ENCODE measurements around the gene NETO2. TPM values are rescaled to one million over a fixed set of nuclear protein-coding genes. Genes with fewer than 3 reads are reported as not detected.

Gene NETO2
- total RNA-seq, 1 experiment from 2014 or later, result 40.6 TPM

DNA sequence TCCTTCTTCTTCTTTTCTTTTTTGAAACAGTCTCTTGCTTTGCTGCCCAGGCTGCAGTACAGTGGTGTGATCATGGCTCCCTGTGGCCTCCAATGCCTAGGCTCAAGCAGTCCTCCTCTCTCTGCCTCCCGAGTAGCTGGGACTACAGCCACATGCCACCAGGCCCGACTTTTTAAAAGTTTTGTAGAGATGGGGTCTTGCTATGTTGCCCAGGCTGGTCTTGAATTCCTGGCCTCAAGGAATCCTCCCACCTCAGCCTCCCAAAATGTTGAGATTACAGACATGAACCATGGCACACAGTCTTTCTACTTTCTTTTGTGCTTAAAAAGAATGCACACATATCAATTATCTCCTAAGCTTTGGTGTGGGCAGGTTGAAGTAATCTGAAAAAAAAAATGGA lies 109.3 kb downstream of the NETO2 start:
- H3K4me2 ChIP-seq (ENCODE audit: low read length), result no peak overlapping the region
- POLR2A ChIA-PET (ENCODE audit: unreplicated experiment), result no interaction called here
- no peak for ATAC-seq
- H3K27me3 ChIP-seq (ENCODE audit: low read length), result no peaks in the 10 kb centered on the region
- no peaks in the 10 kb centered on the region for H3K9me2 ChIP-seq (replicated peaks; ENCODE audit: low read length)
- H2AFZ ChIP-seq (ENCODE audit: low read length), result no peak overlapping the region
- H3K9me3 ChIP-seq (ENCODE audit: low read length), result no peaks in the 10 kb centered on the region
- H3K27ac ChIP-seq (ENCODE audit: low read length), result no peak overlapping the region
- no peak overlapping the region for H3K9ac ChIP-seq (ENCODE audit: low read length)
- no peak overlapping the region for H3K4me3 ChIP-seq (ENCODE audit: low read length)
- no peaks in the 10 kb centered on the region for H3K79me2 ChIP-seq (ENCODE audit: low read length)
- H3K36me3 ChIP-seq (ENCODE audit: low read depth, low read length), result no peaks in the 10 kb centered on the region
- intact Hi-C loops (cut with micrococcal nuclease), result no loop called here
- H4K20me1 ChIP-seq (ENCODE audit: low read length), result no peaks in the 10 kb centered on the region
- BruUV-seq (replicated peaks), result no TSS peak
- CTCF ChIA-PET, result interaction anchor here (0.5 to 0.6 kb wide), 2 partner anchors 14 to 193 kb away, joined by 4 to 6 read pairs; no protein-coding TSS in a partner anchor
- no peak for DNase-seq
- H3F3A ChIP-seq (ENCODE audit: low read length, unreplicated experiment), result no peaks in the 10 kb centered on the region
- no peaks in the 10 kb centered on the region for H3K4me1 ChIP-seq (ENCODE audit: insufficient read depth, low read length)
- TF ChIP-seq EZH2 (IDR thresholded peaks at IDR 0.05; ENCODE audit: low read length, unreplicated experiment) (no peak), EZH2phosphoT487 (IDR thresholded peaks at IDR 0.05; ENCODE audit: borderline replicate concordance, low read length) (no peak), CTCF (conservative IDR thresholded peaks at IDR 0.05; ENCODE audit: low read depth, low read length) (no peak)

- Histone ChIP-seq H3K9me2 (replicated peaks; ENCODE audit: low read length) (no peaks in the 10 kb centered on the region), H3K9me3 (ENCODE audit: low read length) (no peaks in the 10 kb centered on the region), H3K27ac (ENCODE audit: low read length) (no peak overlapping the region), H3K4me1 (ENCODE audit: insufficient read depth, low read length) (no peaks in the 10 kb centered on the region), H3K27me3 (ENCODE audit: low read length) (no peaks in the 10 kb centered on the region), H2AFZ (ENCODE audit: low read length) (no peak overlapping the region), H3K9ac (ENCODE audit: low read length) (no peak overlapping the region), H3K79me2 (ENCODE audit: low read length) (no peaks in the 10 kb centered on the region), H3K36me3 (ENCODE audit: low read depth, low read length) (no peaks in the 10 kb centered on the region), H3K4me3 (ENCODE audit: low read length) (no peak overlapping the region), H4K20me1 (ENCODE audit: low read length) (no peaks in the 10 kb centered on the region), H3F3A (ENCODE audit: low read length, unreplicated experiment) (no peaks in the 10 kb centered on the region), H3K4me2 (ENCODE audit: low read length) (no peak overlapping the region)
- ChIA-PET POLR2A (ENCODE audit: unreplicated experiment) (no interaction called here), CTCF (no interaction called here)
- DNase-seq (no peak), ATAC-seq (no peak)
- TF ChIP-seq EZH2 (IDR thresholded peaks at IDR 0.05; ENCODE audit: low read length, unreplicated experiment) (no peak), CTCF (conservative IDR thresholded peaks at IDR 0.05; ENCODE audit: low read depth, low read length) (no peak), EZH2phosphoT487 (IDR thresholded peaks at IDR 0.05; ENCODE audit: borderline replicate concordance, low read length) (no peak)
- no TSS peak for BruUV-seq (replicated peaks)
- intact Hi-C loops (cut with micrococcal nuclease), result no loop called here
These were observed 110.6 kb downstream of the NETO2 start for GRCh38 chr16:47033176-47033575.

DNA sequence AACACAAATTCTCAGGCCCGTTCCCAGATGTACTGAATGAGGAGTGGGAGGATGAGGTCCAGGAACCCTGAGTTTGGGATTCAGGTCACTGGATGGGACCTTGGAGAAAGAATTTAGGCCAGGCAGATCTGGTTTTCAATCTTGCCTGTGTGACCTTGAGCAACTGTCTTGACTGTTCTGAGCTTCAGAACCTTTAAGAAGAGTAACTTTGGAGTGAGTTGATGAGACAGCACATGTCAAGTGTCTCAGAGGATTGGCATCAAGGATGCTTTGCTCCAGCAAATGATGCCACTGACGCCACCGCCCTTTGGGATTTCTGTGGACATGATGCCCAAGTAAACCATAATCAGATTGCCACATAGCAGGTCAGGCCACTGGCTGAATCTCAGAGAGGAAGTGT lies 114.0 kb downstream of the NETO2 start:
- H3K9me2 ChIP-seq (replicated peaks; ENCODE audit: low read length), result no peaks in the 10 kb centered on the region

More for the DNA sequence above, 114.0 kb downstream of the NETO2 start:
- POLR2A ChIA-PET (ENCODE audit: unreplicated experiment), result no interaction called here
- Histone ChIP-seq H3K4me2 (ENCODE audit: low read length) (no peak overlapping the region), H3K9me3 (ENCODE audit: low read length) (no peaks in the 10 kb centered on the region), H3K4me3 (ENCODE audit: low read length) (no peak overlapping the region), H4K20me1 (ENCODE audit: low read length) (no peaks in the 10 kb centered on the region), H3K9ac (ENCODE audit: low read length) (no peak overlapping the region), H3K4me1 (ENCODE audit: insufficient read depth, low read length) (no peaks in the 10 kb centered on the region), H3K27ac (ENCODE audit: low read length) (no peak overlapping the region), H3K36me3 (ENCODE audit: low read depth, low read length) (no peaks in the 10 kb centered on the region), H3K27me3 (ENCODE audit: low read length) (no peaks in the 10 kb centered on the region), H2AFZ (ENCODE audit: low read length) (no peak overlapping the region), H3F3A (ENCODE audit: low read length, unreplicated experiment) (no peaks in the 10 kb centered on the region), H3K79me2 (ENCODE audit: low read length) (no peaks in the 10 kb centered on the region)
- DNase-seq (no peak), ATAC-seq (no peak)
- TF ChIP-seq EZH2phosphoT487 (IDR thresholded peaks at IDR 0.05; ENCODE audit: borderline replicate concordance, low read length) (no peak), CTCF (conservative IDR thresholded peaks at IDR 0.05; ENCODE audit: low read depth, low read length) (no peak), EZH2 (IDR thresholded peaks at IDR 0.05; ENCODE audit: low read length, unreplicated experiment) (no peak)
- intact Hi-C loops (cut with micrococcal nuclease), result no loop called here
- CTCF ChIA-PET, result no interaction called here
- BruUV-seq (replicated peaks), result no TSS peak
